CD1c-positive myeloid dendritic cell (primary cell): Measurements from ENCODE around the gene MST1R.
A peak's percentile ranks its signal among the peaks of the same experiment; 100 is the strongest.

Source experiments
- DNase-seq: peaks from one replicate; pipeline ENCODE4 v3.0.0-alpha.2; 2016; ENCODE audit errors: extremely low spot score

The MST1R gene

DNA sequence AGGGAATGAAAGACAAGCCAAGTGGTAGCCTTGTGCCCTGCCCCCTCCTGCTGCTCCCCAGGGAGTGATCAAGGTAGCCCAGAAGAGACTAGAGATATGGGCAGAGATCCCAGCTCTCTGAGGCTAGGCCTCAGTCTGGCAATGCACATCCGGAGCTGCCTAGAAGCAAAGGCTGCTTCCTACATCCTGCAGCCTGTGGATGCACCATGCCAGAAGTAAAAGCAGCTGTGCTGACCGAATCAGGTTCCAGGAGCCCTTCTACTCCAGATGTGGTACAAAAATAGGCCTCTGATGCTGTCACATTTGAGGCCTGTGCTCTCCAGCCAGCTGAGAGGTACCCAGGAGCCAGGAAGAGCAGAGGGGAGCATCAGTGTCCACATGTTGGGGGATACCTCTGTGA, 63.3 kb downstream of the MST1R start:
- no peak for DNase-seq

DNA sequence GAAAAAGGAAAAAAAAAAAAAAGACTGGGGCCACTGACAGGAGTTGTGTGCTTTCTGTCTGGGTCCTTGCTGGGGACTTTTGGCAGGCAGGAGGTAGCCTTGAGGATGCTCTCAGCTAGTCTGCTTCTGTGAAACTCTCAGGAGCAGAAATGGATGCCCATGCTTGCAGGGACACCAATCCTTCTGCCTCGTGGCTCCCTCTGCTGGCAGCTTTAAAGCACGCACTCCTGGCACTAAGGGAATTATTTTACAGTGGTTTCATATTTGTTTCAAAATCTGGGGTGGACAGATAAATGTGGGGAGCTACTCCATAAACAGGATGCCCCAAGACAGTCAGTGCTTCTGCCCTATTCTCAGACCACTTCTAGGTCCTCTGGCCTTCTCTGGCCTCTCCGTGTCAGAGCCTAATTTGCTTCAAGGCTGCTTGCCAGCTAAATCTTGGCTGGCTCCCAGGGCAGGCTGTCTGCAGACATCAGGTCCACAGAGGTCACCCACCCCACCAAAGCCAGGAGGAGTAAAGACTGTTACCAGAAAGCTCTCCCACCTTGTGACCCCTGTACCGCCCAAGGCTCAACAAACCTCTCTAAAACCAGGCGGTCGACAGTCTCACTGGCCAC, 64.4 kb downstream of the MST1R start:
- peak; percentile 87 for DNase-seq
